HL-60 (cell line): ENCODE measurements around the gene CAMKMT.

ENCODE experiments used
- DNase-seq, 2 experiments: peaks; one replicate each; pipeline ENCODE4 v3.0.0-alpha.2; 2010 to 2020; ENCODE audit warnings: low read depth in 1 of 2, low spot score in 1 of 2
- H3K27ac ChIP-seq: fragments of 250-450 bp; sonication (Bioruptor Pico); replicated peaks from 2 replicates; pipeline ENCODE4 v1.5.1; 2020; ENCODE audit warnings: mild to moderate bottlenecking, moderate library complexity
- H3K27me3 ChIP-seq: fragments of 250-450 bp; sonication (Bioruptor Pico); 2 replicates; pipeline ENCODE4 v1.5.1; 2021; ENCODE audit warnings: mild to moderate bottlenecking, moderate library complexity; ENCODE audit not compliant: insufficient read depth, poor library complexity, severe bottlenecking
- H3K4me3 ChIP-seq: replicated peaks from 2 replicates; pipeline ENCODE4 v1.5.1; 2011; ENCODE audit warnings: mild to moderate bottlenecking, control low read depth, low read length; ENCODE audit not compliant: insufficient read depth
- GABPA ChIP-seq: IDR thresholded peaks from 2 replicates; pipeline ENCODE4 v1.6.1; 2012; ENCODE audit warnings: low read depth
- POLR2AphosphoS5 ChIP-seq: IDR thresholded peaks from 2 replicates; pipeline ENCODE4 v1.6.1; 2012; ENCODE audit warnings: low read depth
- SPI1 ChIP-seq: IDR thresholded peaks from 2 replicates; pipeline ENCODE4 v1.6.1; 2012; ENCODE audit warnings: low read depth, mild to moderate bottlenecking, borderline replicate concordance
- TF ChIP-seq, protein P1 (sequence below): IDR thresholded peaks from one replicate; pipeline ENCODE4 v1.5.1; 2011; ENCODE audit warnings: low read length, control low read depth, inconsistent platforms; ENCODE audit not compliant: insufficient read depth
- TF ChIP-seq, protein P2 (sequence below): IDR thresholded peaks from 2 replicates; pipeline ENCODE4 v1.6.1; 2012; ENCODE audit warnings: low read depth; ENCODE audit not compliant: insufficient replicate concordance

Gene CAMKMT

DNA sequence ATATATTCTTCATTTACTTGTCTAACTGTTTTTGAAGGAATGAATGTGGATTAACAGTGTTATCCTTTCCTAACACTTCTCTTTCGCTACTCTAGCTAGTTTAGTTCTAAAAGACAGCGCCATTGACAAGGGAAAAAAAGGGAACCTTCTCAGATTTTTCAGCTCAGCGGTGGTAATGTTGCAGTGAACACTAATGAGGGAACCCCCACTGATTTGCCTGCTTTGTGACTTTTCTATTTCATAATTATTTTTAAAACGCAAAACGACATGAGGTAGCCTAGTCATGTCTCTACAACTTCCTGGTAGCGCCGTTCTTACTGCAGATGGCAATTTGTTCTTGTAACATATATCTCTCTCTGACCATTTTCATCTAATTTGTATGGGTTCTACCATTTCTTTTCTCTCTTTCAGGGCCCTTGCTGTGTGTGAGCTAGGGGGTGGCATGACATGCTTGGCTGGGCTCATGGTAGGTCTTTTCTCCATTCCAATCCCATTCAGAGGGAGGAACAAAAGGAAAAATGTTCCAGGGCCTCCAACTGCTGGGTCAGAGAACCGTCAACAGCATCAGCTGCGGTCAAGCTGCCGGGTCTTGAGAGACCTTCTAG lies 344.2 kb downstream of the CAMKMT start:
- Histone ChIP-seq H3K27me3 (no peaks in the 10 kb centered on the region), H3K4me3 (no peak overlapping the region), H3K27ac (no peak overlapping the region)
- TF ChIP-seq SPI1 (no peak), POLR2AphosphoS5 (no peak), GABPA (no peak)
- TF ChIP-seq, protein P1, sequence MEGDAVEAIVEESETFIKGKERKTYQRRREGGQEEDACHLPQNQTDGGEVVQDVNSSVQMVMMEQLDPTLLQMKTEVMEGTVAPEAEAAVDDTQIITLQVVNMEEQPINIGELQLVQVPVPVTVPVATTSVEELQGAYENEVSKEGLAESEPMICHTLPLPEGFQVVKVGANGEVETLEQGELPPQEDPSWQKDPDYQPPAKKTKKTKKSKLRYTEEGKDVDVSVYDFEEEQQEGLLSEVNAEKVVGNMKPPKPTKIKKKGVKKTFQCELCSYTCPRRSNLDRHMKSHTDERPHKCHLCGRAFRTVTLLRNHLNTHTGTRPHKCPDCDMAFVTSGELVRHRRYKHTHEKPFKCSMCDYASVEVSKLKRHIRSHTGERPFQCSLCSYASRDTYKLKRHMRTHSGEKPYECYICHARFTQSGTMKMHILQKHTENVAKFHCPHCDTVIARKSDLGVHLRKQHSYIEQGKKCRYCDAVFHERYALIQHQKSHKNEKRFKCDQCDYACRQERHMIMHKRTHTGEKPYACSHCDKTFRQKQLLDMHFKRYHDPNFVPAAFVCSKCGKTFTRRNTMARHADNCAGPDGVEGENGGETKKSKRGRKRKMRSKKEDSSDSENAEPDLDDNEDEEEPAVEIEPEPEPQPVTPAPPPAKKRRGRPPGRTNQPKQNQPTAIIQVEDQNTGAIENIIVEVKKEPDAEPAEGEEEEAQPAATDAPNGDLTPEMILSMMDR, result no peak
- TF ChIP-seq, protein P2, sequence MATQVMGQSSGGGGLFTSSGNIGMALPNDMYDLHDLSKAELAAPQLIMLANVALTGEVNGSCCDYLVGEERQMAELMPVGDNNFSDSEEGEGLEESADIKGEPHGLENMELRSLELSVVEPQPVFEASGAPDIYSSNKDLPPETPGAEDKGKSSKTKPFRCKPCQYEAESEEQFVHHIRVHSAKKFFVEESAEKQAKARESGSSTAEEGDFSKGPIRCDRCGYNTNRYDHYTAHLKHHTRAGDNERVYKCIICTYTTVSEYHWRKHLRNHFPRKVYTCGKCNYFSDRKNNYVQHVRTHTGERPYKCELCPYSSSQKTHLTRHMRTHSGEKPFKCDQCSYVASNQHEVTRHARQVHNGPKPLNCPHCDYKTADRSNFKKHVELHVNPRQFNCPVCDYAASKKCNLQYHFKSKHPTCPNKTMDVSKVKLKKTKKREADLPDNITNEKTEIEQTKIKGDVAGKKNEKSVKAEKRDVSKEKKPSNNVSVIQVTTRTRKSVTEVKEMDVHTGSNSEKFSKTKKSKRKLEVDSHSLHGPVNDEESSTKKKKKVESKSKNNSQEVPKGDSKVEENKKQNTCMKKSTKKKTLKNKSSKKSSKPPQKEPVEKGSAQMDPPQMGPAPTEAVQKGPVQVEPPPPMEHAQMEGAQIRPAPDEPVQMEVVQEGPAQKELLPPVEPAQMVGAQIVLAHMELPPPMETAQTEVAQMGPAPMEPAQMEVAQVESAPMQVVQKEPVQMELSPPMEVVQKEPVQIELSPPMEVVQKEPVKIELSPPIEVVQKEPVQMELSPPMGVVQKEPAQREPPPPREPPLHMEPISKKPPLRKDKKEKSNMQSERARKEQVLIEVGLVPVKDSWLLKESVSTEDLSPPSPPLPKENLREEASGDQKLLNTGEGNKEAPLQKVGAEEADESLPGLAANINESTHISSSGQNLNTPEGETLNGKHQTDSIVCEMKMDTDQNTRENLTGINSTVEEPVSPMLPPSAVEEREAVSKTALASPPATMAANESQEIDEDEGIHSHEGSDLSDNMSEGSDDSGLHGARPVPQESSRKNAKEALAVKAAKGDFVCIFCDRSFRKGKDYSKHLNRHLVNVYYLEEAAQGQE, result no peak
- peak in 1 of 2 experiments; percentile 11 for DNase-seq

DNA sequence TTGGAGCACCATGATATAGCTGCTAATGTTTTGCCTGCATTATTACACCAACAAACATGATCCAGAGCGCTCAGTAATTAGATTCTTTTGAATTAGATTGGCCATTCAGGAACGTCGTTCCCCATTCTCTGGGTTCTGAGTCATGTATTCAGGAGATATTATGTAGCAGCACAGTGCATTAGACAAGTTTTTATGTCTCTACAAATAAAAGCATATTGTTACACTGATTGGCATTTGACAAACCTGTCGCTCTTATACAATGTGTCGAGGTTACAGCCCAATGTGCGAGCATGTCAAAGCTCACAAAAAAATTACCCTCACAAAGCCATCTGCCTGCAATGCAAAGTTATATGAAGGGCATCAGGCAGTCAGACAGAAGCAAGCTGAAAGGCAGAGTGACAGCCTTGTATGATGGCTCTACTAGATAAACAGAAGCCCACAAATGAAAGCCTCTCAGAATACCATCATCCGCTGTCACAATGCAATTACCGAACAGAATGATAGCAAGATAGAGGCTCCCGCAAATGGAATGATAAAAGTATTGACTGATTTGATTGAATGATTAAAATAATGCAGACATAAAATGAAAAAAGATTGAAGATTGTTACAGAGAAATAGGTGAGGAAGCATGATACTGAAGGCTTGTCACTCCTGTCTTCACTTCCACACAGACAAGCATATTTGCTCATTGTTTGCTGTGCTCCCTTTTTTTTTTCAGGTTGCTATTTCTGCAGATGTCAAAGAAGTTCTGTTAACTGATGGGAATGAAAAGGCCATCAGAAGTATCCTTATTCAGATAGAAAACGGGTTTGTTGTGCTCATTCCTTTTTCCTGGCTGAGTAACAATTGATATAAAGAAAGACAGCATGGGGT lies 345.2 kb downstream of the CAMKMT start:
- TF ChIP-seq GABPA (no peak), POLR2AphosphoS5 (no peak), SPI1 (no peak)
- TF ChIP-seq, protein P2, result no peak
- TF ChIP-seq, protein P1, result no peak
- DNase-seq, result no peak
- H3K27ac ChIP-seq, result no peak overlapping the region
- no peaks in the 10 kb centered on the region for H3K27me3 ChIP-seq
- no peak overlapping the region for H3K4me3 ChIP-seq

DNA sequence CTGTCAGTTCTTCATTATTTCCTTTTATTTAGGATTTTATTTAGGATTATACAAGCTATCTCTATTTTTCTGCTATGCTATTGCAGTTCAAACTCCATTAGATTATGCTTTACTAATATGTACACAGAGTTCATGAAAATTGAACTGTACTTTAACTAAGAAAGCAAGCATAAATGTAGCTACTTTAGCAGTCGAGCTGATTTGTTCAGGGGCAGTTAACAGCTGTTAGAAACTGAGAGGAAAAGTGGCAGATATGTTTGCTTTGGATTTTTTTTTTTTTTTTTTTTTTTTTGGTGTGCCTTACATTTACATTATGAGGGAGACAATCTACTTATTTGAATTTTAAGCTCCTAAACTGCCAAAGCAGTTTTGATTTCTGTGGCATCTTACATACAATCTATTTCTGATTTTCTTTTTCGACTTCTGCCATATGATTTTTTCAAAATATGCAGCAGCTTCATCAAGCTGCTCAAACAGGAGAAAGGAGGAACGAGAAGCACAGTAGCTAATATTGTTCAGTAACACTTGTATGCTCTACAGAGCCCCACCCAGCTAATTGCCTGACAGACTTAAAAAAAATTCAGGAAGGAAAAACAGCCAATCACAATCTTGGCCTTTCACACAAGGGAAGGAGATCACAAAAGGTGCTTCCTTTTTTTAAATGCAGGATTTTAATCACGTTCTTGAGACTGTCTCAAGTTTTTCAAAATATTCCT lies 346.4 kb downstream of the CAMKMT start:
- Histone ChIP-seq H3K4me3 (no peak overlapping the region), H3K27ac (no peak overlapping the region), H3K27me3 (no peaks in the 10 kb centered on the region)
- peak; percentile 38 to 64 for DNase-seq
- TF ChIP-seq GABPA (no peak), SPI1 (peak; percentile 21; the same call in 1 of the 2 replicates), POLR2AphosphoS5 (no peak)
- TF ChIP-seq, protein P1, result no peak
- TF ChIP-seq, protein P2, result no peak
